Measurements from ENCODE around the gene CCDC97. TPM values are rescaled to one million over a fixed set of nuclear protein-coding genes. Genes with fewer than 3 reads are reported as not detected.

CCDC97 gene
- polyA plus RNA-seq, 1 donor from 2014 or later: 4.9 TPM

DNA sequence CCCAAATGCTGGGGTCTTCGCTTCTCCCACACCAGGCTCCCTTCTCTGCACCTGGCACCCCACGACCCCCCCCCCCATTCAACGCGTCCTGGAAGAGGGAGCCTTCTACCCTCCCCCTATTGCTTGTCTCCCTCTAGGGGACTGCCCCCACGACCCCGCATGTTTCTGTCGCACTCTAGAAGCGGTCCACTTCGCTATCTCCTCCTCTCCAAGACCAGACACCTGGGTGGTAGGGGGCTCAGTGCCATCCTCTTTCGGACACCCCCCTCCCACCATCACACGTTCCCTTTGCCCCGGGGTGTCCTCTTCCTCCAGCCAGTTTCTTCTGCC, 42.3 kb downstream of the CCDC97 start:
- peaks cover 52% of the 10 kb centered on the region for H3K27me3 ChIP-seq (ENCODE audit: insufficient read depth, low read depth, low read length)
- H4K20me1 ChIP-seq (ENCODE audit: insufficient read depth): no peaks in the 10 kb centered on the region
- no peak overlapping the region for H3K27ac ChIP-seq (ENCODE audit: low read length)

GRCh38 chr19:41352609-41353465, 42.9 kb downstream of the CCDC97 start:
- Histone ChIP-seq H3K27me3 (ENCODE audit: insufficient read depth, low read depth, low read length) (peaks cover 52% of the 10 kb centered on the region), H3K9me3 (ENCODE audit: low read length) (no peaks in the 10 kb centered on the region), H3K4me3 (ENCODE audit: low read length) (peak overlapping the region; percentile 65), H2AFZ (ENCODE audit: low read depth, low read length) (no peak overlapping the region), H3F3A (ENCODE audit: insufficient read depth, low read length, poor library complexity, severe bottlenecking) (no peaks in the 10 kb centered on the region), H3K36me3 (ENCODE audit: insufficient read depth, low read length) (no peaks in the 10 kb centered on the region), H3K79me2 (replicated peaks; ENCODE audit: insufficient read depth, low read length) (no peaks in the 10 kb centered on the region), H3K9me2 (ENCODE audit: insufficient read depth, low read length) (no peaks in the 10 kb centered on the region), H3K4me2 (ENCODE audit: low read length) (no peak overlapping the region), H4K20me1 (ENCODE audit: insufficient read depth) (no peaks in the 10 kb centered on the region), H3K27ac (ENCODE audit: low read length) (no peak overlapping the region), H3K9ac (ENCODE audit: low read length) (peak overlapping the region; percentile 12)
- peak; percentile 36 for TF ChIP-seq EZH2 (IDR thresholded peaks at IDR 0.05; ENCODE audit: borderline replicate concordance, insufficient read depth, low read length, poor library complexity, severe bottlenecking)
- TF ChIP-seq, protein P1, sequence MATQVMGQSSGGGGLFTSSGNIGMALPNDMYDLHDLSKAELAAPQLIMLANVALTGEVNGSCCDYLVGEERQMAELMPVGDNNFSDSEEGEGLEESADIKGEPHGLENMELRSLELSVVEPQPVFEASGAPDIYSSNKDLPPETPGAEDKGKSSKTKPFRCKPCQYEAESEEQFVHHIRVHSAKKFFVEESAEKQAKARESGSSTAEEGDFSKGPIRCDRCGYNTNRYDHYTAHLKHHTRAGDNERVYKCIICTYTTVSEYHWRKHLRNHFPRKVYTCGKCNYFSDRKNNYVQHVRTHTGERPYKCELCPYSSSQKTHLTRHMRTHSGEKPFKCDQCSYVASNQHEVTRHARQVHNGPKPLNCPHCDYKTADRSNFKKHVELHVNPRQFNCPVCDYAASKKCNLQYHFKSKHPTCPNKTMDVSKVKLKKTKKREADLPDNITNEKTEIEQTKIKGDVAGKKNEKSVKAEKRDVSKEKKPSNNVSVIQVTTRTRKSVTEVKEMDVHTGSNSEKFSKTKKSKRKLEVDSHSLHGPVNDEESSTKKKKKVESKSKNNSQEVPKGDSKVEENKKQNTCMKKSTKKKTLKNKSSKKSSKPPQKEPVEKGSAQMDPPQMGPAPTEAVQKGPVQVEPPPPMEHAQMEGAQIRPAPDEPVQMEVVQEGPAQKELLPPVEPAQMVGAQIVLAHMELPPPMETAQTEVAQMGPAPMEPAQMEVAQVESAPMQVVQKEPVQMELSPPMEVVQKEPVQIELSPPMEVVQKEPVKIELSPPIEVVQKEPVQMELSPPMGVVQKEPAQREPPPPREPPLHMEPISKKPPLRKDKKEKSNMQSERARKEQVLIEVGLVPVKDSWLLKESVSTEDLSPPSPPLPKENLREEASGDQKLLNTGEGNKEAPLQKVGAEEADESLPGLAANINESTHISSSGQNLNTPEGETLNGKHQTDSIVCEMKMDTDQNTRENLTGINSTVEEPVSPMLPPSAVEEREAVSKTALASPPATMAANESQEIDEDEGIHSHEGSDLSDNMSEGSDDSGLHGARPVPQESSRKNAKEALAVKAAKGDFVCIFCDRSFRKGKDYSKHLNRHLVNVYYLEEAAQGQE (IDR thresholded peaks at IDR 0.05; ENCODE audit: borderline replicate concordance): no peak

More for the DNA sequence above, 42.3 kb downstream of the CCDC97 start:
- H3K4me2 ChIP-seq (ENCODE audit: low read length): no peak overlapping the region
- H3K36me3 ChIP-seq (ENCODE audit: insufficient read depth, low read length): no peaks in the 10 kb centered on the region
- no peaks in the 10 kb centered on the region for H3K9me3 ChIP-seq (ENCODE audit: low read length)
- no peak overlapping the region for H2AFZ ChIP-seq (ENCODE audit: low read depth, low read length)
- H3K9me2 ChIP-seq (ENCODE audit: insufficient read depth, low read length): no peaks in the 10 kb centered on the region
- peak overlapping the region; percentile 12 for H3K9ac ChIP-seq (ENCODE audit: low read length)
- no peaks in the 10 kb centered on the region for H3F3A ChIP-seq (ENCODE audit: insufficient read depth, low read length, poor library complexity, severe bottlenecking)
- peak overlapping the region; percentile 65 for H3K4me3 ChIP-seq (ENCODE audit: low read length)
- no peak for TF ChIP-seq CTCF (IDR thresholded peaks at IDR 0.05; ENCODE audit: poor library complexity, severe bottlenecking)
- TF ChIP-seq EP300 (conservative IDR thresholded peaks at IDR 0.05; ENCODE audit: poor library complexity, severe bottlenecking): no peak
- TF ChIP-seq EZH2 (IDR thresholded peaks at IDR 0.05; ENCODE audit: borderline replicate concordance, insufficient read depth, low read length, poor library complexity, severe bottlenecking): peak; percentile 40
- H3K79me2 ChIP-seq (replicated peaks; ENCODE audit: insufficient read depth, low read length): no peaks in the 10 kb centered on the region

All from neural cell (in vitro differentiated cells).